Measurements from ENCODE around the gene ZBTB42. TPM values are rescaled to one million over a fixed set of nuclear protein-coding genes. Genes with fewer than 3 reads are reported as not detected.

Gene ZBTB42
- total and polyA plus RNA-seq, 2 donors (not counting 3 experiments of a cell fraction or from before 2014, with no cell fraction given): 3.1 to 3.8 TPM

DNA sequence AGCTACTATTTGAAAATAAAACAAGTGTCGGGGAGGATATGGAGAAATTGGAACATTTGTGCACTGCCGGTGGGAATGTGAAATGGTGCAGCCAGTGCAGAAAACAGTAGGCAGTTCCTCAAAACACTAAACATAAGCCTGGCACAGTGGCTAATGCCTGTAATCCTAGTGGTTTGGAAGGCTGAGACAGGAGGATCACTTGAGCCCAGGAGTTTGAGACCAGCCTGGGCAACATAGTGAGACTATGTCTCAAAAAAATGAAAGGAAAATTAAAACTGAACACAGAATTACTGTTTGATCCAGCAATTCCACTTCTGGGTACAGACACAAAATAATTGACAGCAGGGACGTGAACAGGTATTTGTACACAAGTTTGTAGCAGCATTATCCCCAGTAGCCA is 35.4 kb upstream of the ZBTB42 start:
- Histone ChIP-seq H4K20me1 (replicated peaks; ENCODE audit: control insufficient read depth, extremely low read depth, insufficient read depth, low read length) (no peaks in the 10 kb centered on the region), H3K9me3 (replicated peaks; ENCODE audit: control insufficient read depth, insufficient read depth, low read length) (no peaks in the 10 kb centered on the region), H3K36me3 (ENCODE audit: control insufficient read depth in 2 of 2, extremely low read depth in 1 of 2, insufficient read depth in 2 of 2, low read length in 2 of 2) (peaks cover 0 to 2% of the 10 kb centered on the region in 2 experiments), H3K27ac (ENCODE audit: insufficient read depth, low read depth, low read length) (no peak overlapping the region), H3K4me3 (replicated peaks in 1 of 3; ENCODE audit: insufficient read depth in 1 of 3, low read depth in 1 of 3, low read length in 3 of 3) (no peak overlapping the region), H3K4me1 (ENCODE audit: control insufficient read depth, extremely low read depth, insufficient read depth, low read length) (no peaks in the 10 kb centered on the region), H3K9ac (replicated peaks; ENCODE audit: extremely low read depth, insufficient read depth, low read length) (no peak overlapping the region), H3K79me2 (ENCODE audit: control insufficient read depth, insufficient read depth, low read length) (no peaks in the 10 kb centered on the region), H3K4me2 (ENCODE audit: insufficient read depth, low read length) (no peak overlapping the region), H3K9me1 (replicated peaks; ENCODE audit: control insufficient read depth, extremely low read depth, insufficient read depth, low read length) (no peaks in the 10 kb centered on the region), H3K27me3 (ENCODE audit: control insufficient read depth in 2 of 2, insufficient read depth in 2 of 2, low read length in 2 of 2) (no peaks in the 10 kb centered on the region), H2AFZ (ENCODE audit: low read depth, low read length) (no peak overlapping the region)
- intact Hi-C loops (cut with micrococcal nuclease): loop anchor here (10.0 kb wide), 1 partner anchor 209 kb away; the partner anchor contains the start of gene AHNAK2
- no peak for FAIRE-seq
- CTCF ChIA-PET: interaction anchor here (0.7 to 2.9 kb wide), 4 partner anchors 10 to 61 kb away, joined by 3 to 8 read pairs (median 4); partner anchors contain the start of gene SIVA1
- POLR2A ChIA-PET: no interaction called here
- dilution Hi-C loops (cut with MboI; ENCODE audit: extremely low pct_ligation_motif_present, low sequenced_read_pairs): no loop called here
- no peak for TF ChIP-seq MYC (IDR thresholded peaks at IDR 0.05; ENCODE audit: low read depth, low read length)
- TF ChIP-seq, protein P1, sequence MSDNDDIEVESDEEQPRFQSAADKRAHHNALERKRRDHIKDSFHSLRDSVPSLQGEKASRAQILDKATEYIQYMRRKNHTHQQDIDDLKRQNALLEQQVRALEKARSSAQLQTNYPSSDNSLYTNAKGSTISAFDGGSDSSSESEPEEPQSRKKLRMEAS (IDR thresholded peaks at IDR 0.05; ENCODE audit: insufficient read depth, insufficient read length): no peak
- TF ChIP-seq POLR2A (IDR thresholded peaks at IDR 0.05; ENCODE audit: low read depth, low read length): no peak
- no TSS peak for BruUV-seq (replicated peaks)
- no peak for DNase-seq (ENCODE audit: low read depth, low spot score)

DNA sequence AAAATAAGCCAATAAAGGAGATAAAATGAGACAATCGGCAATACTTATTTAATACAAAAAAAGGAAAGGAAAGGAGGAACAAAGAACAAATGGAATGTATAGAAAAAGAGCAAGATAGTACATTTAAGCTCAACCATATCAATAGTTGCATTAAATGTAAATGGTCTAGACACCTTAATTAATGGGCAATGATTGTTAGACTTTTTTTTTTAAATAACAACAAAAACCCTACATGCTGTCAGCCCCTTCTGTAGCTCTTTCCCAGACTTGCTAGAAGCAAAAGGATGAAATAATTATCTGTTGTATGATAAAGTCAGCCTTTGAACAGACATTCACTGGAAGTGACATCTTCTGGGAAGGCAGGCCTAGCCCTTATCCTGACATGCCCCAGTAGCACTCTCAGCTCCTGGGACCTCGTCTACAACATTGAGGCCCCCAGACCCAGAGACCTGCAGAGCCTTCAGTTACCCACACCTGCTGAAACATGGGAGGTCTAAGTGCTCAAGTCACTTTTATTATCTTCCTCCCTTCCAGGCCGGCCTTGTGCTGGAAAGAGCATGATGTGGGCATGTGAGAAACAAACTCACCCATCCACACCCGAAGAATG is 34.5 kb upstream of the ZBTB42 start:
- no peak overlapping the region for H2AFZ ChIP-seq (ENCODE audit: low read depth, low read length)
- no peak overlapping the region for H3K4me3 ChIP-seq (replicated peaks in 1 of 3; ENCODE audit: insufficient read depth in 1 of 3, low read depth in 1 of 3, low read length in 3 of 3)
- intact Hi-C loops (cut with micrococcal nuclease): loop anchor here (10.0 kb wide), 1 partner anchor 208 kb away; the partner anchor contains the start of gene AHNAK2
- peaks cover 0 to 7% of the 10 kb centered on the region in 2 experiments for H3K36me3 ChIP-seq (ENCODE audit: control insufficient read depth in 2 of 2, extremely low read depth in 1 of 2, insufficient read depth in 2 of 2, low read length in 2 of 2)
- TF ChIP-seq, protein P2, sequence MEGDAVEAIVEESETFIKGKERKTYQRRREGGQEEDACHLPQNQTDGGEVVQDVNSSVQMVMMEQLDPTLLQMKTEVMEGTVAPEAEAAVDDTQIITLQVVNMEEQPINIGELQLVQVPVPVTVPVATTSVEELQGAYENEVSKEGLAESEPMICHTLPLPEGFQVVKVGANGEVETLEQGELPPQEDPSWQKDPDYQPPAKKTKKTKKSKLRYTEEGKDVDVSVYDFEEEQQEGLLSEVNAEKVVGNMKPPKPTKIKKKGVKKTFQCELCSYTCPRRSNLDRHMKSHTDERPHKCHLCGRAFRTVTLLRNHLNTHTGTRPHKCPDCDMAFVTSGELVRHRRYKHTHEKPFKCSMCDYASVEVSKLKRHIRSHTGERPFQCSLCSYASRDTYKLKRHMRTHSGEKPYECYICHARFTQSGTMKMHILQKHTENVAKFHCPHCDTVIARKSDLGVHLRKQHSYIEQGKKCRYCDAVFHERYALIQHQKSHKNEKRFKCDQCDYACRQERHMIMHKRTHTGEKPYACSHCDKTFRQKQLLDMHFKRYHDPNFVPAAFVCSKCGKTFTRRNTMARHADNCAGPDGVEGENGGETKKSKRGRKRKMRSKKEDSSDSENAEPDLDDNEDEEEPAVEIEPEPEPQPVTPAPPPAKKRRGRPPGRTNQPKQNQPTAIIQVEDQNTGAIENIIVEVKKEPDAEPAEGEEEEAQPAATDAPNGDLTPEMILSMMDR (IDR thresholded peaks at IDR 0.05; ENCODE audit: extremely low read depth in 1 of 2, insufficient read depth in 1 of 2, low read depth in 1 of 2, low read length in 2 of 2): no peak
- DNase-seq (ENCODE audit: low read depth, low spot score) (no peak), FAIRE-seq (no peak)
- no peaks in the 10 kb centered on the region for H3K79me2 ChIP-seq (ENCODE audit: control insufficient read depth, insufficient read depth, low read length)
- dilution Hi-C loops (cut with MboI; ENCODE audit: extremely low pct_ligation_motif_present, low sequenced_read_pairs): no loop called here
- no peak overlapping the region for H3K27ac ChIP-seq (ENCODE audit: insufficient read depth, low read depth, low read length)
- H3K4me2 ChIP-seq (ENCODE audit: insufficient read depth, low read length): no peak overlapping the region
- H3K27me3 ChIP-seq (ENCODE audit: control insufficient read depth in 2 of 2, insufficient read depth in 2 of 2, low read length in 2 of 2): no peaks in the 10 kb centered on the region
- H3K9me3 ChIP-seq (replicated peaks; ENCODE audit: control insufficient read depth, insufficient read depth, low read length): no peaks in the 10 kb centered on the region
- ChIA-PET POLR2A (interaction anchor here (0.6 kb wide), 2 partner anchors 16 to 906 kb away, joined by 5 to 9 read pairs; no protein-coding TSS in a partner anchor), CTCF (interaction anchor here (1.8 to 2.0 kb wide), 2 partner anchors 14 to 59 kb away, joined by 6 to 8 read pairs; partner anchors contain the start of gene SIVA1)
- no peak overlapping the region for H3K9ac ChIP-seq (replicated peaks; ENCODE audit: extremely low read depth, insufficient read depth, low read length)
- no peaks in the 10 kb centered on the region for H4K20me1 ChIP-seq (replicated peaks; ENCODE audit: control insufficient read depth, extremely low read depth, insufficient read depth, low read length)
- no peaks in the 10 kb centered on the region for H3K9me1 ChIP-seq (replicated peaks; ENCODE audit: control insufficient read depth, extremely low read depth, insufficient read depth, low read length)
- no TSS peak for BruUV-seq (replicated peaks)
- H3K4me1 ChIP-seq (ENCODE audit: control insufficient read depth, extremely low read depth, insufficient read depth, low read length): no peaks in the 10 kb centered on the region
